ENCODE results near the gene SERPINI1. TPM values are rescaled to one million over a fixed set of nuclear protein-coding genes. Genes with fewer than 3 reads are reported as not detected.

The SERPINI1 gene
- total RNA-seq, 1 experiment from 2014 or later, result 8.0 TPM

DNA sequence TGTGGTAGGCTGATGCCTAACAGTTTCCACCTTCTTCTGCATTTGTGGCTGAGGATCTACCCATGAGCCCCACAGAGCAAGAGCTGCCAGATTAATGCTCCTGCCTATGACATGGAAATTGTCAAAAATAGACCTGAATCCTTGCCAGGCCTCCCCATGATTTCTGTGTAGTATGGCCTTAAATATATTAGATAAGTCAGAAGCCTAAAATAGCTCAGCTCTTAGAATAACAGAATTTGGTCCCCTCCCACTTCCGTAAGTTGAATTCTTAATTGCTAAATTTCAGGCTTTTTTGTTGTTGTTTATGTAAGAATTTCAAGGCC is 129.0 kb downstream of the SERPINI1 start:
- ChIA-PET CTCF (no interaction called here), POLR2A (no interaction called here)
- DNase-seq (ENCODE audit: low read depth, low spot score) (no peak), ATAC-seq (no peak)
- Histone ChIP-seq H3K9me3 (ENCODE audit: control insufficient read depth, insufficient read depth, low read depth, low read length) (no peaks in the 10 kb centered on the region), H3K4me1 (ENCODE audit: control insufficient read depth, insufficient read depth, low read length) (no peaks in the 10 kb centered on the region), H3K27ac (ENCODE audit: low read length) (no peak overlapping the region), H3K27me3 (ENCODE audit: control insufficient read depth, insufficient read depth, low read length) (no peaks in the 10 kb centered on the region), H3K36me3 (ENCODE audit: control insufficient read depth, insufficient read depth, low read length) (no peaks in the 10 kb centered on the region), H3K4me3 (ENCODE audit: low read depth in 2 of 2, low read length in 2 of 2) (no peak overlapping the region)
- BruUV-seq (replicated peaks), result no TSS peak
- intact Hi-C loops (cut with micrococcal nuclease; ENCODE audit: unreplicated experiment), result no loop called here
- TF ChIP-seq SIN3A (IDR thresholded peaks at IDR 0.05; ENCODE audit: borderline replicate concordance, insufficient read depth, low read depth, low read length) (no peak), TCF7L2 (IDR thresholded peaks at IDR 0.05; ENCODE audit: low read depth, low read length) (no peak), POLR2AphosphoS5 (IDR thresholded peaks at IDR 0.05; ENCODE audit: low read depth, low read length) (no peak)
- TF ChIP-seq, protein P1, sequence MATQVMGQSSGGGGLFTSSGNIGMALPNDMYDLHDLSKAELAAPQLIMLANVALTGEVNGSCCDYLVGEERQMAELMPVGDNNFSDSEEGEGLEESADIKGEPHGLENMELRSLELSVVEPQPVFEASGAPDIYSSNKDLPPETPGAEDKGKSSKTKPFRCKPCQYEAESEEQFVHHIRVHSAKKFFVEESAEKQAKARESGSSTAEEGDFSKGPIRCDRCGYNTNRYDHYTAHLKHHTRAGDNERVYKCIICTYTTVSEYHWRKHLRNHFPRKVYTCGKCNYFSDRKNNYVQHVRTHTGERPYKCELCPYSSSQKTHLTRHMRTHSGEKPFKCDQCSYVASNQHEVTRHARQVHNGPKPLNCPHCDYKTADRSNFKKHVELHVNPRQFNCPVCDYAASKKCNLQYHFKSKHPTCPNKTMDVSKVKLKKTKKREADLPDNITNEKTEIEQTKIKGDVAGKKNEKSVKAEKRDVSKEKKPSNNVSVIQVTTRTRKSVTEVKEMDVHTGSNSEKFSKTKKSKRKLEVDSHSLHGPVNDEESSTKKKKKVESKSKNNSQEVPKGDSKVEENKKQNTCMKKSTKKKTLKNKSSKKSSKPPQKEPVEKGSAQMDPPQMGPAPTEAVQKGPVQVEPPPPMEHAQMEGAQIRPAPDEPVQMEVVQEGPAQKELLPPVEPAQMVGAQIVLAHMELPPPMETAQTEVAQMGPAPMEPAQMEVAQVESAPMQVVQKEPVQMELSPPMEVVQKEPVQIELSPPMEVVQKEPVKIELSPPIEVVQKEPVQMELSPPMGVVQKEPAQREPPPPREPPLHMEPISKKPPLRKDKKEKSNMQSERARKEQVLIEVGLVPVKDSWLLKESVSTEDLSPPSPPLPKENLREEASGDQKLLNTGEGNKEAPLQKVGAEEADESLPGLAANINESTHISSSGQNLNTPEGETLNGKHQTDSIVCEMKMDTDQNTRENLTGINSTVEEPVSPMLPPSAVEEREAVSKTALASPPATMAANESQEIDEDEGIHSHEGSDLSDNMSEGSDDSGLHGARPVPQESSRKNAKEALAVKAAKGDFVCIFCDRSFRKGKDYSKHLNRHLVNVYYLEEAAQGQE (IDR thresholded peaks at IDR 0.05; ENCODE audit: insufficient read depth in 1 of 2, low read depth in 2 of 2, low read length in 1 of 2), result no peak
- TF ChIP-seq, protein P2, sequence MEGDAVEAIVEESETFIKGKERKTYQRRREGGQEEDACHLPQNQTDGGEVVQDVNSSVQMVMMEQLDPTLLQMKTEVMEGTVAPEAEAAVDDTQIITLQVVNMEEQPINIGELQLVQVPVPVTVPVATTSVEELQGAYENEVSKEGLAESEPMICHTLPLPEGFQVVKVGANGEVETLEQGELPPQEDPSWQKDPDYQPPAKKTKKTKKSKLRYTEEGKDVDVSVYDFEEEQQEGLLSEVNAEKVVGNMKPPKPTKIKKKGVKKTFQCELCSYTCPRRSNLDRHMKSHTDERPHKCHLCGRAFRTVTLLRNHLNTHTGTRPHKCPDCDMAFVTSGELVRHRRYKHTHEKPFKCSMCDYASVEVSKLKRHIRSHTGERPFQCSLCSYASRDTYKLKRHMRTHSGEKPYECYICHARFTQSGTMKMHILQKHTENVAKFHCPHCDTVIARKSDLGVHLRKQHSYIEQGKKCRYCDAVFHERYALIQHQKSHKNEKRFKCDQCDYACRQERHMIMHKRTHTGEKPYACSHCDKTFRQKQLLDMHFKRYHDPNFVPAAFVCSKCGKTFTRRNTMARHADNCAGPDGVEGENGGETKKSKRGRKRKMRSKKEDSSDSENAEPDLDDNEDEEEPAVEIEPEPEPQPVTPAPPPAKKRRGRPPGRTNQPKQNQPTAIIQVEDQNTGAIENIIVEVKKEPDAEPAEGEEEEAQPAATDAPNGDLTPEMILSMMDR (IDR thresholded peaks at IDR 0.05), result no peak
- in situ Hi-C loops (cut with HindIII; ENCODE audit: low pct_unique_long_range_greater_than_20kb, low sequenced_read_pairs), result no loop called here

DNA sequence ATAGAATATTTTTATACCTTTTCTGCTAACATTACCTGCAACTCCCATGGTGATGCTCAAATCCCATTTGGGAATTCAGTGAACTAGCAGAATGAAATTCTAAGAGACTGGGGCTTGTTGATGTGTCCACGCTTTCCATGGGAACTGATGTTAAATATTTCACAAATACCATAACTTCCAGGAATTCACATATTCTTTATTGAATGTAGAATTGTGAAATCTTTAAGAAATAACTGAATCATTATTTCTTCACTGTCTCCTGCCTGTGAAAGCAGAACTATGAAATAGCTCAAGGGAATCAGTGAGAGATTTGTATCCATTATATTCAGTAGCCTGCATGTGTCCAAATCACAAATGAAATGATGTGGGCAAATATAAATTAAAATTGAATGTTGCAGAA is 130.8 kb downstream of the SERPINI1 start:
- no peak for ATAC-seq
- Histone ChIP-seq H3K4me1 (ENCODE audit: control insufficient read depth, insufficient read depth, low read length) (no peaks in the 10 kb centered on the region), H3K36me3 (ENCODE audit: control insufficient read depth, insufficient read depth, low read length) (no peaks in the 10 kb centered on the region), H3K9me3 (ENCODE audit: control insufficient read depth, insufficient read depth, low read depth, low read length) (no peaks in the 10 kb centered on the region), H3K27ac (ENCODE audit: low read length) (no peak overlapping the region), H3K27me3 (ENCODE audit: control insufficient read depth, insufficient read depth, low read length) (no peaks in the 10 kb centered on the region), H3K4me3 (ENCODE audit: low read depth in 2 of 2, low read length in 2 of 2) (no peak overlapping the region)
- in situ Hi-C loops (cut with HindIII; ENCODE audit: low pct_unique_long_range_greater_than_20kb, low sequenced_read_pairs), result no loop called here
- intact Hi-C loops (cut with micrococcal nuclease; ENCODE audit: unreplicated experiment), result no loop called here
- ChIA-PET CTCF (no interaction called here), POLR2A (no interaction called here)
- TF ChIP-seq TCF7L2 (IDR thresholded peaks at IDR 0.05; ENCODE audit: low read depth, low read length) (no peak), SIN3A (IDR thresholded peaks at IDR 0.05; ENCODE audit: borderline replicate concordance, insufficient read depth, low read depth, low read length) (no peak), POLR2AphosphoS5 (IDR thresholded peaks at IDR 0.05; ENCODE audit: low read depth, low read length) (no peak)
- TF ChIP-seq, protein P2 (IDR thresholded peaks at IDR 0.05), result no peak
- TF ChIP-seq, protein P1 (IDR thresholded peaks at IDR 0.05; ENCODE audit: insufficient read depth in 1 of 2, low read depth in 2 of 2, low read length in 1 of 2), result no peak
- DNase-seq (ENCODE audit: low read depth, low spot score), result no peak
- BruUV-seq (replicated peaks), result no TSS peak
